Esophagus (tissue), 2 donors: ENCODE measurements around the gene OPCML. TPM values are rescaled to one million over a fixed set of nuclear protein-coding genes. Genes with fewer than 3 reads are reported as not detected.

Source experiments
- H3K27ac ChIP-seq, 2 donors: one replicate each; pipeline ENCODE4 v1.5.1; 2013; ENCODE audit warnings: low read depth in 2 of 2, mild to moderate bottlenecking in 2 of 2, inconsistent platforms in 1 of 2, low read length in 1 of 2, moderate library complexity in 1 of 2
- H3K27me3 ChIP-seq, 2 donors: one replicate each; pipeline ENCODE4 v1.6.1; 2013; ENCODE audit warnings: low read length in 2 of 2, control low read depth in 1 of 2, mild to moderate bottlenecking in 1 of 2; ENCODE audit not compliant: insufficient read depth in 2 of 2, control insufficient read depth in 1 of 2
- H3K36me3 ChIP-seq, 2 donors: one replicate each; pipeline ENCODE4 v1.6.1; 2013; ENCODE audit warnings: low read length in 1 of 2; ENCODE audit not compliant: control insufficient read depth in 2 of 2, insufficient read depth in 2 of 2
- H3K4me1 ChIP-seq, 2 donors: one replicate each; pipeline ENCODE4 v1.6.1; 2013; ENCODE audit warnings: low read length in 1 of 2; ENCODE audit not compliant: control insufficient read depth in 2 of 2, insufficient read depth in 2 of 2
- H3K4me3 ChIP-seq, 2 donors: one replicate each; pipeline ENCODE4 v1.5.1; 2013; ENCODE audit warnings: low read length in 2 of 2, mild to moderate bottlenecking in 2 of 2, low read depth in 1 of 2, moderate library complexity in 1 of 2
- H3K9me3 ChIP-seq, 2 donors: one replicate each; pipeline ENCODE4 v1.6.1; 2013; ENCODE audit warnings: mild to moderate bottlenecking in 2 of 2, low read depth in 1 of 2, low read length in 1 of 2, moderate library complexity in 1 of 2; ENCODE audit not compliant: control insufficient read depth in 2 of 2, insufficient read depth in 1 of 2
- WGBS, 2 donors: extraction: QIAGEN DNeasy Blood & Tissue Kit; methylation state at CpG; one replicate each; pipeline ENCODE4 v1.1.7; 2013; 5-methylcytosine and 5-hydroxymethylcytosine counted together
- polyA plus RNA-seq, 2 donors: library from polyadenylated mRNA; stranded (reverse); fragments of 200-250 nt; gene quantifications; one replicate each; pipeline ENCODE4 v1.2.3, GENCODE V29; 2013
- donor health status: healthy with polysubstance abuse.
- donor health status: Bipolar disorder and iron deficiency.

The OPCML gene
- polyA plus RNA-seq, 2 donors: 0.04 to 0.05 TPM

DNA sequence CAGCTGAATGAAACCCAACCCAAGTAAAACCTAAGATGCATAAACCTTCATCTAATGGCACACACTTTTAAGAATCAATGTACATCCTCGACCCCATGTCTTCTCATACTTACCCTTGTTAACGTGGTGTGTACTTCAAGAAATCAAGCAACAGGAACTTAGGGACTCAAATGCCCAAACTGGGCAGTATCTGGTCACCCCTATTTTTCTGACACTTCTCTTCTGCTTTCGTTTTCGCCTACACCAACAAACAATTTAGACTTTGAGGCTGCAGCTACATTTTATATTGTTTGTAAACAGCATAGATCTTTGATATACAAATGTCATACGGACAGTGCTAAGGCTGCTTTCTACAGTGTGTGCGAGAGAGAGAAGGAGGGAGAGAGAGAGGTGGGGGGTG, 1117.8 kb downstream of the OPCML start:
- no peaks in the 10 kb centered on the region for H3K4me1 ChIP-seq
- no peaks in the 10 kb centered on the region for H3K9me3 ChIP-seq
- H3K27me3 ChIP-seq: no peaks in the 10 kb centered on the region
- no peak overlapping the region for H3K4me3 ChIP-seq
- 73 to 74% methylated on average over 6 of the region's 6 CpGs for WGBS, 2 donors
- H3K27ac ChIP-seq: no peak overlapping the region
- no peaks in the 10 kb centered on the region for H3K36me3 ChIP-seq

DNA sequence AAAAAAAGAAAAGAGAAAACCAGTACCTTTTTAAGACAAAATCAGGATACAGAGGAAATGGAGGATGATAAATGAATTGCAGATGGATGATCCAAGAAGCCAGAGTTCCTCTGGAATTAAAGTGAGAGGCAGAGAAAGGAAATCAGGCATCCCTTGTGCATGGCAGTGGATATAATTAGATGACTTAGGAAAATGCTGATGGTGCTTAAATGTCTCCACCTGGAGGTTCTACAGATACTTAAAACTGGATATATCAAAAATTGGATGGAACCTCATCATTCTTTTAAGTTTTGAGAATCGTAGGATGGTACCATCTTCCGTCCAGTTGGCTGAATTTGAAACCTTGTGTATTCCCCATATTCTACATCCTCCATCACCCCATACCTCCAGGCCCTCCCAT, 1121.9 kb downstream of the OPCML start:
- Histone ChIP-seq H3K4me3 (no peak overlapping the region), H3K4me1 (no peaks in the 10 kb centered on the region), H3K27ac (no peak overlapping the region), H3K36me3 (no peaks in the 10 kb centered on the region), H3K9me3 (no peaks in the 10 kb centered on the region), H3K27me3 (no peaks in the 10 kb centered on the region)
- 86 to 88% methylated on average over 2 of the region's 2 CpGs for WGBS, 2 donors

DNA sequence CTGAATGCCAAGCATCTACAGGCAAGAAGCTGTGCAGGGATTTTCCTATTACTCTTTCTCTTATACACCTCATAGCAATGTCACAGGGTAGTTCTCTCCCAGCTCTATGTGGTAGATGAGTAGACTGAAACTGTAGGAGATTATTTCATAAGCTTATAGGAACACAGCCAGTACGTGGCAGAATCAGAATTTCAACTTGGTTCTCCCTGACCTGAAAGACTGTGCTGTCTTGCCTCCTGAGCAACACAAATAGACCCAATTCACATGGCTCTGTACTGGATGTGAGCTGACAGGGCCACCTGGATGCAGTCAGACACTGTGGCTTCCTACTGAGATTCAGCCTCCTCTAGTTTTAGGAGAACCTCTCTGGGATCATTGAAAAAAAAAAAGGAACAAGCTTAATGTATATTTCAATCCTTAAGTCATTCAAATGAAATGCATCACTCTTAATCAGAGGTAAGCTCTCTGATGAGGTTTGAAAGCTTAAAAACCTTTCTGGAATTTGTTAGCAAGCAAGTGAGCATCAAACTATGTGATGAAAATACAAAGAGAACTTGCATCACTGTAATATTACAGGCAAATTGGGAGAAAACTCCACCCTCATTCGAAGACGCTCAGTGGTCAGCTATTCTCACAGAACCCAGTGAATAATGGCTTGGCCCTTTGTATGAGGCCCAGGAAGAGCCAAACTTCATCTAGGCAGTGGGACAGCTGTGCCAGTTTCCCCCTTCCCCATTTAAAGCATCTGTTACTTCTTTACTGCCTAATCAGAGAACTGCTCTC, 1122.5 kb downstream of the OPCML start:
- 76 to 79% methylated on average over 3 of the region's 3 CpGs for WGBS, 2 donors
- H3K9me3 ChIP-seq: no peaks in the 10 kb centered on the region
- H3K4me3 ChIP-seq: no peak overlapping the region
- H3K4me1 ChIP-seq: no peaks in the 10 kb centered on the region
- no peaks in the 10 kb centered on the region for H3K27me3 ChIP-seq
- H3K36me3 ChIP-seq: no peaks in the 10 kb centered on the region
- no peak overlapping the region for H3K27ac ChIP-seq

- peaks cover 0 to 2% of the 10 kb centered on the region in 2 donors for H3K9me3 ChIP-seq
- WGBS, 2 donors: 58 to 74% methylated on average over 1 of the region's 1 CpG
- no peaks in the 10 kb centered on the region for H3K27me3 ChIP-seq
- H3K4me1 ChIP-seq: no peaks in the 10 kb centered on the region
- no peak overlapping the region for H3K4me3 ChIP-seq
- H3K27ac ChIP-seq: no peak overlapping the region
- no peaks in the 10 kb centered on the region for H3K36me3 ChIP-seq
Observed at GRCh38 chr11:132408877-132409276, 1123.4 kb downstream of the OPCML start.

DNA sequence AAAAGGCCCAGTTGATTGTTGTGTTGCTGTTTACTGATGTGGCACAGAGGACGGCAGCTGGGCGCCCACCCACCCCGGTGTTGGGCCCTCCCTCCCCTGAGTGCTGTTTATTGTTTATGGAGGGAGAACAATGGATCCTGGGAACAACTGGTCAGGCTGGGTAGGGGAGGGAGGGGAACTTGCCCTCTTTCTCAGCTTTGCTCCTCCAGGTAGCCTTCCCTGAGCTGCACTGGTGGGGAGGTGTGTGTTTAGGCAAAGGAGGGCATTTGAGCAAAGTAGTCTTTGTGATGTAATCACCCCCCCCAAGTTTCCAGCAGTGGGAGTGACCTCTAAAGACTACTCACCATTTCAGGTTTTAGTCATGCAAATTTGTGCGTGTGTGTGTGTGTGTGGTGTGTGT, 1126.6 kb downstream of the OPCML start:
- Histone ChIP-seq H3K27ac (no peak overlapping the region), H3K27me3 (no peaks in the 10 kb centered on the region), H3K9me3 (peaks cover 7 to 10% of the 10 kb centered on the region in 2 donors), H3K4me1 (no peaks in the 10 kb centered on the region), H3K4me3 (no peak overlapping the region), H3K36me3 (no peaks in the 10 kb centered on the region)
- WGBS, 2 donors: 47 to 55% methylated on average over 4 of the region's 4 CpGs

DNA sequence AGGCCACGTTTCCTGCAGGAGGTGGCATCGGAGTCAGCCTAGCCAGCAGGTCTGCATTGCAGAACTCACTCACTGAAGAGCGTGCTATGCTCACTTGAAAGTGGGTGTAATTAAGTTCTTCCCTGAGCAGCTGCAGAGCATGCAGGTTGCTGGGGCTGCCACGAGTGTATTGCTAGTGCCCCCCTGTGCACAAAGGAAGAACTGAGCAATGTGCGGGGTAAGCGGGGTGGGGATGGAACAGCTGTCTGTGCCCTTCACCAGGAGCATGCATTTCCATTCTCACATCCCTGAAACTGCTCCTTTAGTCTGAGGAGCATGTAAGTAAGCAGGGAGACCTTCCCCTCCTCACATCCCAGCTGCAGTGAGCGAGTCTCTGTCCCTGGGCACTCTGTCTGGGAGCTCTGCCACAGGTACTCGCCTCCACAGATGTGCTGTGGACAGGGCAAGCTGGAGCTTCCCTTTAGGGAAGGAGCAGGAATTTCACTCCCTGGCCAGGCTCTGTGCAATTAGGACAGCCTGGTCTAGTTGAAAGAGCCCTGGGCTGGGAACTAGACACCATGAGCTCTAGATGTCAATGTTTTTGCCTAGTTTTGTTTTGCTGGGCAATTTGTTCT, 1130.1 kb downstream of the OPCML start:
- Histone ChIP-seq H3K4me3 (no peak overlapping the region), H3K27me3 (no peaks in the 10 kb centered on the region), H3K36me3 (peaks cover 0 to 2% of the 10 kb centered on the region in 2 donors), H3K4me1 (no peaks in the 10 kb centered on the region), H3K27ac (no peak overlapping the region), H3K9me3 (peaks cover 7 to 10% of the 10 kb centered on the region in 2 donors)
- WGBS, 2 donors: 22 to 30% methylated on average over 8 of the region's 8 CpGs

DNA sequence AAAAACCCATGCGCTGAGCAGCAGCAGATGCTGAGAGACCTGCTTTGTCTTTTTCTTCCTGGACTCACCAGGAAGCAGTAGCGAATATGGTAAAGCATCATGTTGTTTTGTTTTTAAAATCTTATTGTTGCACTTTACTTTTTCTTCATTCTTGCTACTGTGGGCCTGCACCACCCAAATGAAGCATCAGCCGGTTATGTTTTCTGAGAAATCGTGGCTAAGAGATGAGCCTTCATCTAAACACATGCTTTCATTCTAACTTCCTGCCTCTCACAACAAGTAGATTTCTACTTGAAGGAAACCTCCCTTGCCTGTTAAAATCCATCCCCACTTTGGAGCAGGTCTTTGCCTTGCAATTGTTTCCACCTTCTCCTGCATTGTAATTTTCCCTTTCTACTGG, 1136.0 kb downstream of the OPCML start:
- 88 to 91% methylated on average over 4 of the region's 4 CpGs for WGBS, 2 donors
- H3K4me1 ChIP-seq: no peaks in the 10 kb centered on the region
- H3K27me3 ChIP-seq: no peaks in the 10 kb centered on the region
- H3K4me3 ChIP-seq: no peak overlapping the region
- H3K9me3 ChIP-seq: peaks cover 0 to 4% of the 10 kb centered on the region in 2 donors
- peaks cover 0 to 2% of the 10 kb centered on the region in 2 donors for H3K36me3 ChIP-seq
- no peak overlapping the region for H3K27ac ChIP-seq

- Histone ChIP-seq H3K4me1 (no peaks in the 10 kb centered on the region), H3K27ac (no peak overlapping the region), H3K9me3 (no peaks in the 10 kb centered on the region), H3K36me3 (peaks cover 0 to 2% of the 10 kb centered on the region in 2 donors), H3K4me3 (no peak overlapping the region), H3K27me3 (no peaks in the 10 kb centered on the region)
Observed at GRCh38 chr11:132395434-132395833, 1136.9 kb downstream of the OPCML start.

DNA sequence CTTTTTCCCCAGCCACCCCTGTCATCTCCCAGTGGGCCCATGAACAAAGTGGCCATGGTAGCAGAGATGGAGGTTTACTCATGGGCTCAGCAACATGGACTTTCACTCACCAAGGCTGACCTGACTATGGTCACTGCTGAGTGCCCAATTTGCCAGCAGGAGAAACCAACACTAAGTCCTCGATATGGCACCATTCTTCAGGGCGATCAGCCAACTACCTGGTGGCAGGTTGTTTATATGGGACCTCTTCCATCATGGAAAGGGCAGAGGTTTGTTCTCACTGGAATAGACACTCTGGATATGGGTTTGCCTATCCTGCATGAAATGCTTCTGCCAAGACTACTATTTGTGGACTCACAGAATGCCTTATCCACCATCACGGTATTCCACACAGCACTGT, 1152.8 kb downstream of the OPCML start:
- Histone ChIP-seq H3K9me3 (peaks cover 3 to 4% of the 10 kb centered on the region in 2 donors), H3K27ac (no peak overlapping the region)

More for the DNA sequence above, 1152.8 kb downstream of the OPCML start:
- H3K36me3 ChIP-seq: no peaks in the 10 kb centered on the region
- H3K4me1 ChIP-seq: no peaks in the 10 kb centered on the region
- no peak overlapping the region for H3K4me3 ChIP-seq
- H3K27me3 ChIP-seq: no peaks in the 10 kb centered on the region
- WGBS, 2 donors: 91 to 93% methylated on average over 3 of the region's 3 CpGs
